RWPE2 (cell line): ENCODE results near the gene KLK15.

Experiments used
- ATAC-seq: fragments of 200-7000 bp; cut with Tn5 transposase; 3 replicates; pipeline ENCODE4 v1.9.1; 2021; ENCODE audit warnings: low read depth
- DNase-seq: peaks from one replicate; pipeline ENCODE4 v3.0.0-alpha.2; 2020; ENCODE audit warnings: low spot score
- H3K27ac ChIP-seq: fragments of 450-650 bp; 2 replicates; pipeline ENCODE4 v1.5.1; 2017; ENCODE audit warnings: mild to moderate bottlenecking; ENCODE audit not compliant: poor library complexity, severe bottlenecking
- H3K27me3 ChIP-seq: fragments of 250-450 bp; sonication (Bioruptor Pico); 2 replicates; pipeline ENCODE4 v1.5.1; 2021; ENCODE audit warnings: mild to moderate bottlenecking, moderate library complexity; ENCODE audit not compliant: insufficient read depth, poor library complexity, severe bottlenecking
- H3K36me3 ChIP-seq: fragments of 250-450 bp; sonication (Bioruptor Pico); 2 replicates; pipeline ENCODE4 v1.5.1; 2020; ENCODE audit warnings: low read depth, mild to moderate bottlenecking, moderate library complexity
- H3K4me1 ChIP-seq: fragments of 250-450 bp; sonication (Bioruptor Pico); 2 replicates; pipeline ENCODE4 v1.5.1; 2021; ENCODE audit warnings: mild to moderate bottlenecking, moderate library complexity; ENCODE audit not compliant: insufficient read depth, poor library complexity, severe bottlenecking
- H3K4me3 ChIP-seq: fragments of 250-450 bp; sonication (Bioruptor Pico); 2 replicates; pipeline ENCODE4 v1.5.1; 2021; ENCODE audit warnings: mild to moderate bottlenecking, moderate library complexity; ENCODE audit not compliant: severe bottlenecking
- H3K9me3 ChIP-seq: fragments of 250-450 bp; sonication (Bioruptor Pico); 2 replicates; pipeline ENCODE4 v1.5.1; 2021; ENCODE audit warnings: mild to moderate bottlenecking, moderate library complexity; ENCODE audit not compliant: severe bottlenecking
- TF ChIP-seq, protein P1 (sequence below): fragments of 450-650 bp; IDR thresholded peaks from one replicate; pipeline ENCODE4 v1.5.1; 2017; ENCODE audit warnings: mild to moderate bottlenecking, moderate library complexity; ENCODE audit not compliant: poor library complexity, severe bottlenecking

KLK15 gene

DNA sequence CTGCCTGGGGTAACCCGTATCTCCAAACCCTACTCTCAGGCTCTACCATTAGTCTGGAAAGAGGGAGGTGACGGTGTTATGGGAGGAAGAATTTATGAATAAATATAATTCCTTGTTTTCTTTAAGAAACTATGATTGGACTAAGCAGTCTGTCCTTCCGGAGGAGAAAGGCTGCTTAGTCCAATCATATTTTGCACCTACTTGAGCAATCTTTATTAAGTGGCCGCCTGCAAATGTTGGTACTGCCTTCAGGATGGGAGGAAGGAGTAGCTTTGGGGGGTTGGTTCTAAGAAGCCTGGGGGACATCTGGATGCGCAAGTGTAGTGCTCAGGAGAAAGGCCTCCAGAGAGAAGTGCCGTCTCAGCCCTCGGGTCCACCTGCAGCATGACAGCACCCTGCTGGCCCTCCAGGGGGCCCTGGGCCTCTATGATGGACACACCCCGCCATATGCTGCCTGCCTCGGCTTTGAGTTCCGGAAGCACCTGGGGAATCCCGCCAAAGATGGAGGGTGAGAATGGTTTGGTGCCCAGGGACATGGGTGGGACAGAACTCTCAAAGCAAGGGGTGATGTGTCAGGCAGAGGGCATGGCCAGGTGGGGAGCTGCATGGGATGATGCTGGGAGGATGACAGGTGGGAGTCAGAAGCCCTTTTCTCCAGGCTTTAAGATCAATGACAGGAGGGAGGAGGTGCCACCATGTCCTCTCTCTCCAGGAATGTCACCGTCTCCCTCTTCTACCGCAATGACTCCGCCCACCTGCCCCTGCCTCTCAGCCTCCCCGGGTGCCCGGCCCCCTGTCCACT, 39.1 kb downstream of the KLK15 start:
- ATAC-seq (peak; percentile 15), DNase-seq (no peak)
- no peak overlapping the region for H3K4me3 ChIP-seq
- TF ChIP-seq, protein P1, sequence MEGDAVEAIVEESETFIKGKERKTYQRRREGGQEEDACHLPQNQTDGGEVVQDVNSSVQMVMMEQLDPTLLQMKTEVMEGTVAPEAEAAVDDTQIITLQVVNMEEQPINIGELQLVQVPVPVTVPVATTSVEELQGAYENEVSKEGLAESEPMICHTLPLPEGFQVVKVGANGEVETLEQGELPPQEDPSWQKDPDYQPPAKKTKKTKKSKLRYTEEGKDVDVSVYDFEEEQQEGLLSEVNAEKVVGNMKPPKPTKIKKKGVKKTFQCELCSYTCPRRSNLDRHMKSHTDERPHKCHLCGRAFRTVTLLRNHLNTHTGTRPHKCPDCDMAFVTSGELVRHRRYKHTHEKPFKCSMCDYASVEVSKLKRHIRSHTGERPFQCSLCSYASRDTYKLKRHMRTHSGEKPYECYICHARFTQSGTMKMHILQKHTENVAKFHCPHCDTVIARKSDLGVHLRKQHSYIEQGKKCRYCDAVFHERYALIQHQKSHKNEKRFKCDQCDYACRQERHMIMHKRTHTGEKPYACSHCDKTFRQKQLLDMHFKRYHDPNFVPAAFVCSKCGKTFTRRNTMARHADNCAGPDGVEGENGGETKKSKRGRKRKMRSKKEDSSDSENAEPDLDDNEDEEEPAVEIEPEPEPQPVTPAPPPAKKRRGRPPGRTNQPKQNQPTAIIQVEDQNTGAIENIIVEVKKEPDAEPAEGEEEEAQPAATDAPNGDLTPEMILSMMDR = no peak
- peaks cover 26% of the 10 kb centered on the region for H3K36me3 ChIP-seq
- H3K4me1 ChIP-seq = no peaks in the 10 kb centered on the region
- no peaks in the 10 kb centered on the region for H3K9me3 ChIP-seq
- H3K27me3 ChIP-seq = no peaks in the 10 kb centered on the region
- no peak overlapping the region for H3K27ac ChIP-seq

DNA sequence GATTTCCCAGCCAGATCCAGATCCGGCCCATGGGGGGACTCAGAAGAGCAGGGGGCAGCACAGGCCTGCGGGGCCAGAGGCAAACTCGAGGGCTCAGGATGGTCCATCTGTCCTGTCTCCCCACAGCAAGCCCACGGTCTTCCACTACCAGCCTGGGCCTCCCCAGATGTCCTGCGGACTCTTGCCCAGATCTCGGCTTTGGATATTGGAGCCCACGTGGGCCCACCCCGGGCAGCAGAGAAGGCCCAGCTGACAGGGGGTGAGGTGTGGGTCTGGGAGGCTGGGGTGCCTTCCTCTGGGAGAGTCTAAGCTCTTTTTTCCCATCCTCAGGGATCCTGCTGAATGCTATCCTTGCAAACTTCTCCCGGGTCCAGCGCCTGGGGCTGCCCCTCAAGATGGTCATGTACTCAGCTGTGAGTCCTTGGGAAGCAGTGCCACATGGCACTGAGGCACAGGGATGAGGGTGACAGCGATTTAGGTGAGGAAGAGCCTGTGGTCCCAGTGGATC, 39.8 kb downstream of the KLK15 start:
- Histone ChIP-seq H3K27me3 (no peaks in the 10 kb centered on the region), H3K4me3 (no peak overlapping the region), H3K9me3 (no peaks in the 10 kb centered on the region), H3K36me3 (peaks cover 19% of the 10 kb centered on the region), H3K27ac (no peak overlapping the region), H3K4me1 (no peaks in the 10 kb centered on the region)
- TF ChIP-seq, protein P1 = no peak
- DNase-seq = no peak
- ATAC-seq = peak; percentile 4

DNA sequence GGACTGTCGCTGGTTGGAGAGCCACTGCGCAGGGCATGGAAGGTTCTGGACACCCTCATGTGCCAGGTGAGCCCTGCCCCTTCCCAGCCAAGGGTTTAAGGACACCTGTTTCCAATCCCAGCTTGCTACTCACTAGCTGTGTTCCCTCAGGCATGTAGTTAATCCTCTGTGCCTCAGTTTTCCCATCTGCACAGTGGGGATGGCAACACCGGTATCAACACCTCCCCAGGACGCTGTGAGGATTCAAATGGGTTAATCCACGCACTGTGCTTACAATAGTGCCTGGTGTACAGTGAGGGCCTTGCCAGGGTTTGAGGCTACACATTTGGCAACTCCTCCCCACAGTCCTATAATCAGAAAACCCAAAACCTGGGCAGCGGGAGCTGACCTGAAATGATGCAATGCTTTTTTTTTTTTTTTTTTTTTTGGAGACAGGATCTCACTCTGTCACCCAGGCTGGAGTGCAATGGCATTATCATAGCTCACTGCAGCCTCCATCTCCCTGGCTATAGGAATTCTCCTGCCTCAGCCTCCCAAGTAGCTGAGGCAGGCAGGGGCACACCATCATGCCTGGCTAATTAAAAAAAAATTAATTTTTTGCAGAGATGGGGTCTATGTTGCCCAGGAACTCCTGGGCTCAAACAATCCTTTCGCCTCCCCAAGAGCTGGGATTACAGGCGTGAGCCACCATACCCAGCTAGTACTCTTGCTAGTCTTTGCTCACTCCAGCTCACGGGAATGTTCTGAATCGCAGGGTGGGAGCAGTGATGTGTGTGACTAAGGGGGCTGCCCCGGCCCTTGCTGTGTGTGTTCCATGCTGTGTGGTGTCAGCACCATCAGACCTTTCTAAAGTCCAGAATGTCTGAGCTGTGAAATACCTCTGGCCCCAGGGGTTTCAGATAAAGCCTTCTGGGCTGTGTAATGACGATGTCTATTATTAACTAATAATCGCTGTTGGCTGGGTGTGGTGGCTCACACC, 40.8 kb downstream of the KLK15 start:
- Histone ChIP-seq H3K4me1 (no peaks in the 10 kb centered on the region), H3K27me3 (no peaks in the 10 kb centered on the region), H3K9me3 (no peaks in the 10 kb centered on the region), H3K4me3 (no peak overlapping the region), H3K27ac (no peak overlapping the region), H3K36me3 (peaks cover 9% of the 10 kb centered on the region)
- ATAC-seq (no peak; the same call in 2 of the 3 replicates), DNase-seq (no peak)
- TF ChIP-seq, protein P1 = no peak

DNA sequence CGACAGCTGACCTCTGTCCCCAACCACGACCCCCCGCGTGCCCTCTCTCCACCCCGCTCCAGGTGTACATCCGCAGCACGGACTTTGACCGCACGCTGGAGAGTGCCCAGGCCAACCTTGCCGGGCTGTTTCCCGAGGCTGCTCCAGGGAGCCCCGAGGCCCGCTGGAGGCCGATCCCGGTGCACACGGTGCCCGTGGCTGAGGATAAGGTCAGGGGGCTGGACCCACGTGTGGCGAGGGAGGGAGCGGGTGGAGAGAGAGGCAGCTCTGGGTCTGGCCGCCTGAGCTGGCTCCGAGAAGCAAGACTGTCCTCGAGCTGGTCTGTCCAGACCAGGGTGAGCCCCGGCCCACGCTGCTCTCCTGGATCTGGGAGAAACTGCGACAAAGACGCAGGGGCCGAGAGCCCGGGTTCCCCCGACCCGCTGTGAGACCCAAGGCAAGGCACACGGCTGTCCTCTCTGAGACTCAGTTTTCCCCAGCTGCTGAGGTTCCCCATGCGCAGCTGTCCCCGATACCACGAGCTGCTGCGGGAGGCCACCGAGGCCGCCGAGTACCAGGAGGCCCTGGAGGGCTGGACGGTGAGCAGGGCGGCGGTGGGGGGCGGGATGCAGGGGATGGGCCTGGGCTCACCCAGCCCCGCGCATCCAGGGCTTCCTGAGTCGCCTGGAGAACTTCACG, 41.6 kb downstream of the KLK15 start:
- ATAC-seq (peak; percentile 1; the same call in 1 of the 3 replicates), DNase-seq (no peak)
- H3K4me1 ChIP-seq = no peaks in the 10 kb centered on the region
- 0 out of 2 replicates have a peak, but pooled peaks cover under 1% of the 10 kb centered on the region for H3K36me3 ChIP-seq
- H3K4me3 ChIP-seq = no peak overlapping the region
- no peaks in the 10 kb centered on the region for H3K27me3 ChIP-seq
- H3K9me3 ChIP-seq = no peaks in the 10 kb centered on the region
- TF ChIP-seq, protein P1 = no peak
- no peak overlapping the region for H3K27ac ChIP-seq
